ENCODE measurements around the gene SLC7A5.

Gene SLC7A5

GRCh38 chr16:87835882-87836331 is 33.4 kb downstream of the SLC7A5 start:
- TF ChIP-seq TAF1 (IDR thresholded peaks at IDR 0.05; ENCODE audit: borderline replicate concordance, insufficient read depth, low read length) (no peak), POLR2AphosphoS5 (IDR thresholded peaks at IDR 0.05; ENCODE audit: low read depth, low read length) (no peak), FOXP2 (optimal IDR thresholded peaks at IDR 0.05; ENCODE audit: borderline replicate concordance, extremely low read depth, extremely low read length, insufficient read depth) (no peak), SIN3A (IDR thresholded peaks at IDR 0.05; ENCODE audit: borderline replicate concordance, insufficient read depth, low read length) (no peak)
- TF ChIP-seq, protein P1, sequence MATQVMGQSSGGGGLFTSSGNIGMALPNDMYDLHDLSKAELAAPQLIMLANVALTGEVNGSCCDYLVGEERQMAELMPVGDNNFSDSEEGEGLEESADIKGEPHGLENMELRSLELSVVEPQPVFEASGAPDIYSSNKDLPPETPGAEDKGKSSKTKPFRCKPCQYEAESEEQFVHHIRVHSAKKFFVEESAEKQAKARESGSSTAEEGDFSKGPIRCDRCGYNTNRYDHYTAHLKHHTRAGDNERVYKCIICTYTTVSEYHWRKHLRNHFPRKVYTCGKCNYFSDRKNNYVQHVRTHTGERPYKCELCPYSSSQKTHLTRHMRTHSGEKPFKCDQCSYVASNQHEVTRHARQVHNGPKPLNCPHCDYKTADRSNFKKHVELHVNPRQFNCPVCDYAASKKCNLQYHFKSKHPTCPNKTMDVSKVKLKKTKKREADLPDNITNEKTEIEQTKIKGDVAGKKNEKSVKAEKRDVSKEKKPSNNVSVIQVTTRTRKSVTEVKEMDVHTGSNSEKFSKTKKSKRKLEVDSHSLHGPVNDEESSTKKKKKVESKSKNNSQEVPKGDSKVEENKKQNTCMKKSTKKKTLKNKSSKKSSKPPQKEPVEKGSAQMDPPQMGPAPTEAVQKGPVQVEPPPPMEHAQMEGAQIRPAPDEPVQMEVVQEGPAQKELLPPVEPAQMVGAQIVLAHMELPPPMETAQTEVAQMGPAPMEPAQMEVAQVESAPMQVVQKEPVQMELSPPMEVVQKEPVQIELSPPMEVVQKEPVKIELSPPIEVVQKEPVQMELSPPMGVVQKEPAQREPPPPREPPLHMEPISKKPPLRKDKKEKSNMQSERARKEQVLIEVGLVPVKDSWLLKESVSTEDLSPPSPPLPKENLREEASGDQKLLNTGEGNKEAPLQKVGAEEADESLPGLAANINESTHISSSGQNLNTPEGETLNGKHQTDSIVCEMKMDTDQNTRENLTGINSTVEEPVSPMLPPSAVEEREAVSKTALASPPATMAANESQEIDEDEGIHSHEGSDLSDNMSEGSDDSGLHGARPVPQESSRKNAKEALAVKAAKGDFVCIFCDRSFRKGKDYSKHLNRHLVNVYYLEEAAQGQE (IDR thresholded peaks at IDR 0.05; ENCODE audit: insufficient read depth in 1 of 2, low read depth in 2 of 2, low read length in 2 of 2) = no peak

GRCh38 chr16:87834668-87835473 is 34.4 kb downstream of the SLC7A5 start:
- TF ChIP-seq SIN3A (IDR thresholded peaks at IDR 0.05; ENCODE audit: borderline replicate concordance, insufficient read depth, low read length) (no peak), POLR2AphosphoS5 (IDR thresholded peaks at IDR 0.05; ENCODE audit: low read depth, low read length) (no peak), FOXP2 (optimal IDR thresholded peaks at IDR 0.05; ENCODE audit: borderline replicate concordance, extremely low read depth, extremely low read length, insufficient read depth) (no peak), TAF1 (IDR thresholded peaks at IDR 0.05; ENCODE audit: borderline replicate concordance, insufficient read depth, low read length) (no peak)
- TF ChIP-seq, protein P1 (IDR thresholded peaks at IDR 0.05; ENCODE audit: insufficient read depth in 1 of 2, low read depth in 2 of 2, low read length in 2 of 2) = no peak

DNA sequence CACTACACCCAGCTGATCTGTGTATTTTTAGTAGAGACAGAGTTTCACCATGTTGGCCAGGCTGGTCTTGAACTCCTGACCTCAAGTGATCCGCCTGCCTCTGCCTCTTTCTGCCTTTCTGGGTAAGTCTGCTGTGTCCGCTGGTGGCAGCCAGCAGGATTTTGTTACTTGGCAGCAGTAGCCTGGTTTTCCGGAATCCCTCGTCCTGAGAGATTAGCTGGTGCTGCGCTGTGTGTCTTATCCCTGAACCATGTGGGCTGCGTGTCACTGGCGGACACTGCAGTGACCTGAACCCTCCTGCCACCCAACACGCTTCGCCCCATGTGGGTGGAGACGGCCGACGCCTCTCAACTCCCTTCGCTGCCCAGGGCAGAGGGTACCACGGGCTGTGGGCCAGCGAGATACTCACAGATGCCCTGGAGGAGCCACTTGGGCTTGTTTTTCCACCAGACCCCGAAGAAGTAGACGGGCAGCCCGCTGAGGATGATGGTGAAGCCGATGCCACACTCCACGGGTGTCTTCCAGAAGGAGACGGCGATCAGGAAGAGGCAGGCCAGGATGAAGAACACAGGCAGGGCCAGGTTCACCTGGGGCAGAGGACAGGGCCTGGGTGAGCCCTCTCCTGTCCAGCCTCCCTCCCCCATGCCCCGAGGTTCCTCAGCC is 35.2 kb downstream of the SLC7A5 start:
- no peak for TF ChIP-seq POLR2AphosphoS5 (IDR thresholded peaks at IDR 0.05; ENCODE audit: low read depth, low read length)
- TF ChIP-seq SIN3A (IDR thresholded peaks at IDR 0.05; ENCODE audit: borderline replicate concordance, insufficient read depth, low read length) = no peak
- no peak for TF ChIP-seq FOXP2 (optimal IDR thresholded peaks at IDR 0.05; ENCODE audit: borderline replicate concordance, extremely low read depth, extremely low read length, insufficient read depth)
- TF ChIP-seq TAF1 (IDR thresholded peaks at IDR 0.05; ENCODE audit: borderline replicate concordance, insufficient read depth, low read length) = no peak
- TF ChIP-seq, protein P1 (IDR thresholded peaks at IDR 0.05; ENCODE audit: insufficient read depth in 1 of 2, low read depth in 2 of 2, low read length in 2 of 2) = no peak

DNA sequence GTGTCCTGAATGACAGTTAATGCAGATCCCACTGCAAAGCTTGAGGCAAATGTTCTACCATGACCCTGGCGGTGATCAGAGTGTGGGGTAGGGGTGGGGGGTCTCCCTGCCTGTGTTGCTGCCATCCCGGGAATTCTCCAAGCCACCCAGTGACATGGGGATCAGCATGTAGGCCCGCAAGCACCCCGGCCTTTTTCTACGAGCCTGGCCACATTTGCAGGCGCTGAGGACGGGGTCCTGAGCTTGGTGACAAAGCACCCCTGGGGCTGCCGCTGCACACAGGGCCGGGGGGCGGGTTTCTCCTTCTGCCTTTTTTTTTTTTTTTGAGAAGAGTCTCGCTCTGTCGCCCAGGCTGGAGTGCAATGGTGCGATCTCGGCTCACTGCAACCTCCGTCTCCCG is 35.8 kb downstream of the SLC7A5 start:
- no peak for TF ChIP-seq POLR2AphosphoS5 (IDR thresholded peaks at IDR 0.05; ENCODE audit: low read depth, low read length)
- no peak for TF ChIP-seq SIN3A (IDR thresholded peaks at IDR 0.05; ENCODE audit: borderline replicate concordance, insufficient read depth, low read length)
- no peak for TF ChIP-seq TAF1 (IDR thresholded peaks at IDR 0.05; ENCODE audit: borderline replicate concordance, insufficient read depth, low read length)
- TF ChIP-seq, protein P1 (IDR thresholded peaks at IDR 0.05; ENCODE audit: insufficient read depth in 1 of 2, low read depth in 2 of 2, low read length in 2 of 2) = no peak
- no peak for TF ChIP-seq FOXP2 (optimal IDR thresholded peaks at IDR 0.05; ENCODE audit: borderline replicate concordance, extremely low read depth, extremely low read length, insufficient read depth)

Data from PFSK-1 (cell line).